Measurements from ENCODE around the gene ZFTA.

GRCh38 chr11:63783925-63784592 lies 15.5 kb upstream of the ZFTA start:
- TF ChIP-seq POLR2A (IDR thresholded peaks at IDR 0.05) (no peak), CTCF (IDR thresholded peaks at IDR 0.05) (no peak)
